ENCODE measurements around the gene TOPORS. TPM values are rescaled to one million over a fixed set of nuclear protein-coding genes. Genes with fewer than 3 reads are reported as not detected.

Gene TOPORS
- total and polyA plus RNA-seq, 2 experiments from 2014 or later: 16.4 to 26.9 TPM

DNA sequence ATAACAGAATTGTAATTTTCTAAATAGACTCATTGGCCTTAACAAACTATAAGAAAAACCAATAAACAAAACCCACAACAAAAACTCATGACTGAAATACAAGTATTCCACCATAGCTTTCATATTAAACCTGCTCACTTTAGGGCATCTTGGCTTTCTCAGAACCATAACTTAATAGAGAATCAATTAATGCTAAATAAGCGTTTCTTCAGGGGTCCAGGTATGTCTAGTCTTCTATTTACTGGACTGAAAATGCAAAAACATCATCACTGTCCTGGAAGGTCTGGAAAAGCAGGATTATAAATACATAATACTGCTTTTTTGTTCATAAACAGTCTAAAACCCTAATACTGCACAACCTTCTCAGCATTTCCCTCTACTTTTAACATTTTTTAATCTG, 6.5 kb downstream of the TOPORS start:
- H3K4me2 ChIP-seq (ENCODE audit: unreplicated experiment): no peak overlapping the region
- H4K20me1 ChIP-seq (ENCODE audit: insufficient read depth): peaks cover 11% of the 10 kb centered on the region; the same call in 1 of the 2 replicates
- H3K27ac ChIP-seq: no peak overlapping the region
- no peaks in the 10 kb centered on the region for H3K27me3 ChIP-seq (replicated peaks; ENCODE audit: insufficient read depth)
- H3K9me2 ChIP-seq (ENCODE audit: insufficient read depth): no peaks in the 10 kb centered on the region
- TF ChIP-seq EZH2phosphoT487 (IDR thresholded peaks at IDR 0.05; ENCODE audit: insufficient read depth, low read depth): no peak
- no peak for TF ChIP-seq EZH2 (IDR thresholded peaks at IDR 0.05; ENCODE audit: insufficient read depth, poor library complexity, severe bottlenecking)
- H2AFZ ChIP-seq: no peak overlapping the region
- 95% methylated on average over 1 of the region's 1 CpG for WGBS, 2 experiments (ENCODE audit: low coverage in 1 of 2, low lambda C conversion rate in 2 of 2, missing lambda C conversion rate in 2 of 2)
- H3K9ac ChIP-seq: no peak overlapping the region
- H3K4me1 ChIP-seq (ENCODE audit: insufficient read depth): peaks cover 9% of the 10 kb centered on the region; the same call in 1 of the 2 replicates
- H3K4me3 ChIP-seq: no peak overlapping the region
- peaks cover 100% of the 10 kb centered on the region for H3K79me2 ChIP-seq (ENCODE audit: insufficient read depth)
- in situ Hi-C loops (cut with MboI): no loop called here
- no peak for DNase-seq
- H3K36me3 ChIP-seq (ENCODE audit: low read depth): peaks cover 27% of the 10 kb centered on the region
- H3K9me3 ChIP-seq (ENCODE audit: low read depth): no peaks in the 10 kb centered on the region
- H3F3A ChIP-seq (ENCODE audit: insufficient read depth): peaks cover 6% of the 10 kb centered on the region; the same call in 1 of the 2 replicates

- Histone ChIP-seq H2AFZ (no peak overlapping the region), H3K36me3 (ENCODE audit: low read depth) (peaks cover 34% of the 10 kb centered on the region), H3K27me3 (replicated peaks; ENCODE audit: insufficient read depth) (no peaks in the 10 kb centered on the region), H3F3A (ENCODE audit: insufficient read depth) (no peaks in the 10 kb centered on the region), H3K27ac (no peak overlapping the region), H3K4me2 (ENCODE audit: unreplicated experiment) (no peak overlapping the region), H3K4me1 (ENCODE audit: insufficient read depth) (no peaks in the 10 kb centered on the region), H3K4me3 (no peak overlapping the region), H3K9me3 (ENCODE audit: low read depth) (no peaks in the 10 kb centered on the region), H3K9ac (no peak overlapping the region), H3K9me2 (ENCODE audit: insufficient read depth) (no peaks in the 10 kb centered on the region), H4K20me1 (ENCODE audit: insufficient read depth) (peaks cover 11% of the 10 kb centered on the region; the same call in 1 of the 2 replicates), H3K79me2 (ENCODE audit: insufficient read depth) (peaks cover 98% of the 10 kb centered on the region)
- in situ Hi-C loops (cut with MboI): no loop called here
- no peak for TF ChIP-seq EZH2 (IDR thresholded peaks at IDR 0.05; ENCODE audit: insufficient read depth, poor library complexity, severe bottlenecking)
- no peak for TF ChIP-seq EZH2phosphoT487 (IDR thresholded peaks at IDR 0.05; ENCODE audit: insufficient read depth, low read depth)
- 97 to 98% methylated on average over 4 of the region's 4 CpGs for WGBS, 2 experiments (ENCODE audit: low coverage in 1 of 2, low lambda C conversion rate in 2 of 2, missing lambda C conversion rate in 2 of 2)
- no peak for DNase-seq
These were observed 9.3 kb downstream of the TOPORS start for GRCh38 chr9:32543047-32543446.

DNA sequence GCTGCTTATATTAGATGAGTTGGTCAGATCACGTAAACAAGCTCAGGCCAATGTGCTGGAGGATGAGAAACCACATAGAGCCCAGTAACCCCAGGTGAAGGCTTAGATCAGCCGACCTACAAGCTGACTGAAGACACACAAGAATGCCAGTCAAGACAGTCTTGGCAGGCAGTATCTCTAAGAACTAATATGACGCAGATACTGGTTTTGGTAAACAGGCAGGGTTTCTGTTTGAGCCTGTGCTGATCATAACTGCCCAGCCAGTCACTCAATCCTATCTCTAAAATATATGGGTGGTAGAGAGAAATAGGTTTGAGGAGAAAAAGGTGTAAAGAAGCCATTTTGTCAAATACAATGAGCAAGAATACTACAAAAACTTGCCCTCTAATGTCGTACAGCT, 18.6 kb downstream of the TOPORS start:
- TF ChIP-seq EZH2 (IDR thresholded peaks at IDR 0.05; ENCODE audit: insufficient read depth, poor library complexity, severe bottlenecking) (no peak), EZH2phosphoT487 (IDR thresholded peaks at IDR 0.05; ENCODE audit: insufficient read depth, low read depth) (no peak)
- no peaks in the 10 kb centered on the region for H3K27me3 ChIP-seq (replicated peaks; ENCODE audit: insufficient read depth)
- no peaks in the 10 kb centered on the region for H3K9me2 ChIP-seq (ENCODE audit: insufficient read depth)
- H3K4me2 ChIP-seq (ENCODE audit: unreplicated experiment): no peak overlapping the region
- H3K4me1 ChIP-seq (ENCODE audit: insufficient read depth): no peaks in the 10 kb centered on the region
- WGBS, 2 experiments (ENCODE audit: low coverage in 1 of 2, low lambda C conversion rate in 2 of 2, missing lambda C conversion rate in 2 of 2): 93 to 98% methylated on average over 4 of the region's 4 CpGs
- no peak overlapping the region for H3K27ac ChIP-seq
- H3K36me3 ChIP-seq (ENCODE audit: low read depth): peaks cover 5% of the 10 kb centered on the region; the same call in 1 of the 2 replicates
- in situ Hi-C loops (cut with MboI): no loop called here
- H2AFZ ChIP-seq: no peak overlapping the region
- H3K9ac ChIP-seq: no peak overlapping the region
- peaks cover 17% of the 10 kb centered on the region; the same call in 1 of the 2 replicates for H3F3A ChIP-seq (ENCODE audit: insufficient read depth)
- H3K79me2 ChIP-seq (ENCODE audit: insufficient read depth): peaks cover 15% of the 10 kb centered on the region; the same call in 1 of the 2 replicates
- no peak for DNase-seq
- H3K4me3 ChIP-seq: no peak overlapping the region
- H4K20me1 ChIP-seq (ENCODE audit: insufficient read depth): no peaks in the 10 kb centered on the region
- H3K9me3 ChIP-seq (ENCODE audit: low read depth): no peaks in the 10 kb centered on the region

DNA sequence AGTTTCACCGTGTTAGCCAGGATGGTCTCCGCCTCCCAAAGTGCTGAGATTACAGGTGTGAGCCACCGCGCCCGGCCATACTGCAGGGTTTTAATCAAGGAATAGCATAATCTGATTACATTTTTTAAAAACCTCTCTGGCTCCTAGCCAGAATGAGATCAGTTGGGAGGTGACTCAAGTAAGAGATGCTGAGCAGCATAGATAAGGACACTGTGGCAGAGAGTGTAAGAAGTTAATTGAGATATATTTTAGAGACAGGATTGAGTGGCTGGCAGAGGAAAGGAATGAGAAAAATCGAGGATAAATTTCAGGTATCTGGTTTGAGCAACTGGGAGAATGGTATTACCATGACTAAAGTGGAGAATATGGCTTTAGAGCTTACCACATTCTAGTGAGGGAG, 19.1 kb downstream of the TOPORS start:
- TF ChIP-seq EZH2 (IDR thresholded peaks at IDR 0.05; ENCODE audit: insufficient read depth, poor library complexity, severe bottlenecking) (no peak), EZH2phosphoT487 (IDR thresholded peaks at IDR 0.05; ENCODE audit: insufficient read depth, low read depth) (no peak)
- no peak overlapping the region for H3K9ac ChIP-seq
- no peaks in the 10 kb centered on the region for H3K27me3 ChIP-seq (replicated peaks; ENCODE audit: insufficient read depth)
- no peak overlapping the region for H3K27ac ChIP-seq
- H3K4me2 ChIP-seq (ENCODE audit: unreplicated experiment): no peak overlapping the region
- H3K36me3 ChIP-seq (ENCODE audit: low read depth): peaks cover 5% of the 10 kb centered on the region; the same call in 1 of the 2 replicates
- no peaks in the 10 kb centered on the region for H3K4me1 ChIP-seq (ENCODE audit: insufficient read depth)
- WGBS, 2 experiments (ENCODE audit: low coverage in 1 of 2, low lambda C conversion rate in 2 of 2, missing lambda C conversion rate in 2 of 2): 96 to 99% methylated on average over 6 of the region's 6 CpGs
- in situ Hi-C loops (cut with MboI): no loop called here
- H3K4me3 ChIP-seq: no peak overlapping the region
- no peaks in the 10 kb centered on the region for H4K20me1 ChIP-seq (ENCODE audit: insufficient read depth)
- no peaks in the 10 kb centered on the region for H3K9me3 ChIP-seq (ENCODE audit: low read depth)
- no peak for DNase-seq
- H3K79me2 ChIP-seq (ENCODE audit: insufficient read depth): peaks cover 10% of the 10 kb centered on the region; the same call in 1 of the 2 replicates
- H3K9me2 ChIP-seq (ENCODE audit: insufficient read depth): no peaks in the 10 kb centered on the region
- H3F3A ChIP-seq (ENCODE audit: insufficient read depth): peaks cover 17% of the 10 kb centered on the region; the same call in 1 of the 2 replicates
- H2AFZ ChIP-seq: no peak overlapping the region

DNA sequence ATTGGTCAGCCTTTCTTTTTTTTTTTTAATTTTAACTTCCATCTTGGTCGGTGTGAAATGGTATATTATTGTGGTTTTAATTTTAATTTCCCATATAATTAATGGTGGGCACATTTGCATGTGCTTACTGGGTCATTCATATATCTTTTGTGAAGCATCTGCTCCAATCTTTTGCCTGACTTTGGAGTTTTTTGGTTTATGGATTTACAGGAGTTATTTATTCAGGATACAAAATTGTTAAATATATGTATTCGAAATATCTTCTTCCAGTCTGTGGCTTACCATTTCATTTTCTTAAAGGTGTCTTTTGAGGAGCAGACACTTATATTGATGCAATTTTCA, 25.7 kb downstream of the TOPORS start:
- H3K79me2 ChIP-seq (ENCODE audit: insufficient read depth): peaks cover 25% of the 10 kb centered on the region
- in situ Hi-C loops (cut with MboI): no loop called here
- H3K9ac ChIP-seq: peak overlapping the region; percentile 80
- peak overlapping the region; percentile 66 for H3K27ac ChIP-seq
- DNase-seq: no peak
- H3F3A ChIP-seq (ENCODE audit: insufficient read depth): peaks cover 18% of the 10 kb centered on the region
- TF ChIP-seq EZH2phosphoT487 (IDR thresholded peaks at IDR 0.05; ENCODE audit: insufficient read depth, low read depth) (no peak), EZH2 (IDR thresholded peaks at IDR 0.05; ENCODE audit: insufficient read depth, poor library complexity, severe bottlenecking) (no peak)
- H3K4me3 ChIP-seq: peak overlapping the region; percentile 86
- 23 to 28% methylated on average over 2 of the region's 2 CpGs for WGBS, 2 experiments (ENCODE audit: low coverage in 1 of 2, low lambda C conversion rate in 2 of 2, missing lambda C conversion rate in 2 of 2)
- H3K9me3 ChIP-seq (ENCODE audit: low read depth): no peaks in the 10 kb centered on the region
- H3K4me1 ChIP-seq (ENCODE audit: insufficient read depth): peaks cover 15% of the 10 kb centered on the region
- H3K4me2 ChIP-seq (ENCODE audit: unreplicated experiment): peak overlapping the region; percentile 75
- no peaks in the 10 kb centered on the region for H3K9me2 ChIP-seq (ENCODE audit: insufficient read depth)
- peak overlapping the region; percentile 98 for H2AFZ ChIP-seq
- H3K36me3 ChIP-seq (ENCODE audit: low read depth): no peaks in the 10 kb centered on the region
- no peaks in the 10 kb centered on the region for H4K20me1 ChIP-seq (ENCODE audit: insufficient read depth)
- H3K27me3 ChIP-seq (replicated peaks; ENCODE audit: insufficient read depth): no peaks in the 10 kb centered on the region
